Heart left ventricle (tissue), 16 donors: ENCODE measurements around the gene ABLIM1. TPM values are rescaled to one million over a fixed set of nuclear protein-coding genes. Genes with fewer than 3 reads are reported as not detected.

Experiments
- ATAC-seq, 4 donors: fragments of 200-7000 bp; cut with Tn5 transposase; one replicate each; pipeline ENCODE4 v1.9.1; 2020 to 2022; ENCODE audit warnings: moderate library complexity in 4 of 4, mild to moderate bottlenecking in 3 of 4, moderate number of reproducible peaks in 1 of 4
- DNase-seq, 5 donors: peaks; one replicate each; pipeline ENCODE4 v3.0.0-alpha.2; 2020
- H3K27ac ChIP-seq, 12 donors: fragments of 200-600 bp; sonication (generic) in 4 of 12; one replicate each; pipeline versions ENCODE4 v1.5.0 to v1.8.0; 2016 to 2022; ENCODE audit warnings: mild to moderate bottlenecking in 2 of 12
- H3K27me3 ChIP-seq, 9 donors: fragments of 200-600 bp; sonication (generic) in 2 of 9; one replicate each; pipeline versions ENCODE4 v1.5.1 to v1.8.0; 2016 to 2022; ENCODE audit warnings: mild to moderate bottlenecking in 3 of 9
- H3K36me3 ChIP-seq, 9 donors: fragments of 200-600 bp; sonication (generic) in 2 of 9; one replicate each; pipeline versions ENCODE4 v1.5.0 to v1.8.0; 2018 to 2022; ENCODE audit warnings: mild to moderate bottlenecking in 2 of 9
- H3K4me1 ChIP-seq, 12 donors: fragments of 200-600 bp; sonication (generic) in 4 of 12; one replicate each; pipeline versions ENCODE4 v1.5.0 to v1.8.0; 2016 to 2022; ENCODE audit warnings: mild to moderate bottlenecking in 3 of 12
- H3K4me3 ChIP-seq, 12 donors: fragments of 200-600 bp; sonication (generic) in 4 of 12; one replicate each; pipeline versions ENCODE4 v1.5.0 to v1.8.0; 2017 to 2022; ENCODE audit warnings: mild to moderate bottlenecking in 9 of 12, moderate library complexity in 4 of 12
- H3K9me3 ChIP-seq, 12 donors: fragments of 200-600 bp; sonication (generic) in 4 of 12; one replicate each; pipeline versions ENCODE4 v1.5.0 to v1.8.0; 2016 to 2022; ENCODE audit warnings: mild to moderate bottlenecking in 1 of 12
- CTCF ChIP-seq, 12 donors: fragments of 200-600 bp; sonication (generic) in 4 of 12; IDR thresholded peaks; one replicate each; pipeline versions ENCODE4 v1.5.0 to v1.8.0; 2018 to 2022; ENCODE audit warnings: antibody characterized with exemption in 12 of 12, mild to moderate bottlenecking in 5 of 12
- POLR2A ChIP-seq, 2 donors: fragments of 450-650 bp; IDR thresholded peaks; one replicate each; pipeline ENCODE4 v1.6.1; 2017; ENCODE audit warnings: antibody characterized with exemption in 2 of 2, mild to moderate bottlenecking in 2 of 2, moderate library complexity in 2 of 2
- WGBS, 4 donors: extraction: QIAGEN DNeasy Blood & Tissue Kit in 2 of 4; methylation state at CpG; one replicate each; pipeline versions ENCODE4 v1.1.5 to v1.1.7; 2013 to 2018; 5-methylcytosine and 5-hydroxymethylcytosine counted together
- intact Hi-C, 10 donors: fragments of 100-400 bp; cut with DNase I; formaldehyde crosslinking; loops; one replicate each; pipeline versions ENCODE4 v1.11.1 to v1.14.2; 2022
- polyA plus RNA-seq, 2 donors: library from polyadenylated mRNA; stranded (reverse); fragments of 200-250 nt; gene quantifications; one replicate each; pipeline ENCODE4 v1.2.3, GENCODE V29; 2013
- total RNA-seq, 9 donors: library from RNA; depleted of rRNA in 2 of 9; stranded (reverse); fragments of >200 nt in 2 of 9; fragmentation: NEBNext Ultra II Directional in 3 of 9; extraction: Animal tissue kit (Norgen Biotek cat#: 25700) in 3 of 9; gene quantifications; one replicate each; pipeline versions ENCODE4 v1.1.0 to v1.2.4, GENCODE V29; 2016 to 2023
- donor health status: ischemic (EF 13 %, LVEDD 7.1; RV severe dilation, severe dysfunction).
- donor health status: healthy with polysubstance abuse.
- donor health status: DM: no; HTN: yes; CAD: no.
- donor health status: DM: no; HTN: no; CAD: no.
- donor health status: ischemic (EF 25% LVEDD 6.9; RV normal size, moderate dysfunction).
- donor health status: ischemic (EF 25% LVEDD 5.7; RV mildly dilated, moderate dysfunction).
- donor health status: healthy.
- donor health status: DM: yes; HTN: yes; CAD: no.
- donor health status: ischemic (EF 35%, LVEDD 5.7; RV mildly dilated, moderate dysfunction).
- donor health status: nonischemic (EF 11% LVEDD 7.7; RV severe dilation, severe dysfunction).
- donor health status: DM: yes; HTN: yes; CAD: no.
- donor health status: PGD.
- donor health status: ischemic (EF 29% LVEDD 5.4; RV normal size, mild dysfunction).
- donor health status: nonischemic (EF 23%, LVEDD 6.1; RV moderate dilation, normal function).

The ABLIM1 gene
- total and polyA plus RNA-seq, 11 donors = 242 to 713 (median 561) TPM

- H3K27me3 ChIP-seq = no peaks in the 10 kb centered on the region
- no peaks in the 10 kb centered on the region for H3K9me3 ChIP-seq
- intact Hi-C loops = loop anchor here in 1 of 10 donors (10.0 kb wide), 1 partner anchor 149 kb away; no protein-coding TSS in a partner anchor
- peak overlapping the region in 9 of 12 donors; percentile 5 to 81 (median 40) for H3K27ac ChIP-seq
- TF ChIP-seq CTCF (IDR thresholded peaks at IDR 0.05) (no peak), POLR2A (IDR thresholded peaks at IDR 0.05) (no peak)
- H3K36me3 ChIP-seq = peaks cover 0 to 79% (median 38%) of the 10 kb centered on the region in 9 donors
- no peak for DNase-seq
- ATAC-seq = no peak
- no peak overlapping the region for H3K4me3 ChIP-seq
- peaks cover 9 to 93% (median 53%) of the 10 kb centered on the region in 12 donors for H3K4me1 ChIP-seq
- WGBS, 4 donors = 27 to 43% (median 35%) methylated on average over 5 of the region's 5 CpGs
Observed at GRCh38 chr10:114485696-114486400, 172.2 kb downstream of the ABLIM1 start.

GRCh38 chr10:114483575-114483974 is 174.5 kb downstream of the ABLIM1 start:
- TF ChIP-seq POLR2A (IDR thresholded peaks at IDR 0.05) = no peak
- no peak for TF ChIP-seq CTCF (IDR thresholded peaks at IDR 0.05)
- no peak overlapping the region for H3K4me3 ChIP-seq
- DNase-seq = peak in 2 of 5 donors; percentile 43 to 55
- H3K27ac ChIP-seq = peak overlapping the region; percentile 53 to 93 (median 80)
- H3K27me3 ChIP-seq = no peaks in the 10 kb centered on the region
- peaks cover 6 to 95% (median 49%) of the 10 kb centered on the region in 12 donors for H3K4me1 ChIP-seq
- 53 to 63% (median 58%) methylated on average over 6 of the region's 6 CpGs for WGBS, 4 donors
- intact Hi-C loops = loop anchor here in 2 of 10 donors (5.0 to 10.0 kb wide), 2 partner anchors 39 to 151 kb away; no protein-coding TSS in a partner anchor
- H3K9me3 ChIP-seq = no peaks in the 10 kb centered on the region
- peaks cover 0 to 74% (median 35%) of the 10 kb centered on the region in 9 donors for H3K36me3 ChIP-seq
- peak; percentile 58 to 71 (median 63) for ATAC-seq

GRCh38 chr10:114482480-114483304 is 175.4 kb downstream of the ABLIM1 start:
- 37 to 46% (median 39%) methylated on average over 6 of the region's 6 CpGs for WGBS, 4 donors
- no peak for TF ChIP-seq POLR2A (IDR thresholded peaks at IDR 0.05)
- TF ChIP-seq CTCF (IDR thresholded peaks at IDR 0.05) = no peak
- peaks cover 6 to 94% (median 45%) of the 10 kb centered on the region in 12 donors for H3K4me1 ChIP-seq
- no peak overlapping the region for H3K4me3 ChIP-seq
- intact Hi-C loops = loop anchor here in 2 of 10 donors (5.0 to 10.0 kb wide), 2 partner anchors 40 to 152 kb away; no protein-coding TSS in a partner anchor
- DNase-seq = peak in 1 of 5 donors; percentile 43
- peak; percentile 19 to 40 (median 21) for ATAC-seq
- H3K9me3 ChIP-seq = no peaks in the 10 kb centered on the region
- H3K27ac ChIP-seq = peak overlapping the region; percentile 53 to 93 (median 80)
- no peaks in the 10 kb centered on the region for H3K27me3 ChIP-seq
- peaks cover 0 to 66% (median 32%) of the 10 kb centered on the region in 9 donors for H3K36me3 ChIP-seq
